Naive B cell (primary cell): ENCODE measurements around the gene TSSK2. TPM values are rescaled to one million over a fixed set of nuclear protein-coding genes. Genes with fewer than 3 reads are reported as not detected.

Source experiments
- ATAC-seq, 2 donors: fragments of 150-1000 bp; cut with Tn5 transposase; 2 replicates each; pipeline ENCODE4 v1.10.0; 2021; ENCODE audit warnings: low read depth in 2 of 2, mild to moderate bottlenecking in 2 of 2, moderate library complexity in 2 of 2
- DNase-seq: peaks from one replicate; pipeline ENCODE4 v3.0.0; 2022
- H3K27ac Mint-ChIP-seq, 6 donors: one replicate each; pipeline ENCODE4 v1.8.0; 2020 to 2022; ENCODE audit warnings: mild to moderate bottlenecking in 6 of 6, mixed read lengths in 6 of 6, moderate library complexity in 5 of 6, inconsistent platforms in 2 of 6
- H3K27me3 Mint-ChIP-seq, 3 donors: one replicate each; pipeline ENCODE4 v1.8.0; 2021 to 2022; ENCODE audit warnings: mixed read lengths in 3 of 3, mild to moderate bottlenecking in 1 of 3
- H3K36me3 Mint-ChIP-seq, 2 donors: one replicate each; pipeline ENCODE4 v1.8.0; 2020 to 2022; ENCODE audit warnings: mixed read lengths in 2 of 2, inconsistent platforms in 1 of 2, mild to moderate bottlenecking in 1 of 2
- H3K4me1 Mint-ChIP-seq, 3 donors: one replicate each; pipeline ENCODE4 v1.8.0; 2020 to 2022; ENCODE audit warnings: mixed read lengths in 3 of 3, inconsistent platforms in 1 of 3, mild to moderate bottlenecking in 1 of 3, moderate library complexity in 1 of 3
- H3K4me3 Mint-ChIP-seq, 8 donors: one replicate each; pipeline ENCODE4 v1.8.0; 2020 to 2022; ENCODE audit warnings: mild to moderate bottlenecking in 8 of 8, mixed read lengths in 8 of 8, moderate library complexity in 8 of 8, inconsistent platforms in 2 of 8
- H3K9me3 Mint-ChIP-seq, 7 donors: one replicate each; pipeline ENCODE4 v1.8.0; 2020 to 2022; ENCODE audit warnings: mixed read lengths in 7 of 7, mild to moderate bottlenecking in 5 of 7, inconsistent platforms in 2 of 7, moderate library complexity in 1 of 7
- polyA plus RNA-seq, 6 donors: library from polyadenylated mRNA; unstranded; fragments of 300-500 nt; fragmentation: Illumina TruSeq; gene quantifications; one replicate each; pipeline ENCODE4 v1.2.3, GENCODE V29; 2021; ENCODE audit warnings: low read depth in 6 of 6

TSSK2 gene
- polyA plus RNA-seq, 6 donors from 2014 or later: not detected

GRCh38 chr22:19143212-19143611 is 12.1 kb downstream of the TSSK2 start:
- Mint-ChIP-seq H3K36me3 (peaks cover 0 to 7% of the 10 kb centered on the region in 2 donors), H3K27ac (peak overlapping the region in 4 of 6 donors; percentile 32 to 99 (median 82)), H3K27me3 (peaks cover 14 to 22% (median 15%) of the 10 kb centered on the region in 3 donors), H3K9me3 (peaks cover 0 to 1% (median 0%) of the 10 kb centered on the region in 7 donors), H3K4me3 (peak overlapping the region; percentile 47 to 100 (median 98)), H3K4me1 (peaks cover 12 to 28% (median 22%) of the 10 kb centered on the region in 3 donors)
- no peak for DNase-seq
- no peak for ATAC-seq

- DNase-seq (peak; percentile 19), ATAC-seq (peak in 1 of 2 donors; percentile 17)
- Mint-ChIP-seq H3K27me3 (peaks cover 17 to 29% (median 19%) of the 10 kb centered on the region in 3 donors), H3K9me3 (peaks cover 0 to 1% (median 0%) of the 10 kb centered on the region in 7 donors), H3K36me3 (peaks cover 0 to 7% of the 10 kb centered on the region in 2 donors), H3K27ac (peak overlapping the region; percentile 97 to 100 (median 99)), H3K4me1 (peaks cover 12 to 28% (median 22%) of the 10 kb centered on the region in 3 donors), H3K4me3 (peak overlapping the region; percentile 94 to 100 (median 99))
Observed at GRCh38 chr22:19143967-19144400, 12.9 kb downstream of the TSSK2 start.

- ATAC-seq (no peak), DNase-seq (no peak)
- peaks cover 0 to 3% (median 0%) of the 10 kb centered on the region in 7 donors for H3K9me3 Mint-ChIP-seq
- H3K4me3 Mint-ChIP-seq: peak overlapping the region in 3 of 8 donors; percentile 44 to 63 (median 48)
- peaks cover 18 to 37% (median 28%) of the 10 kb centered on the region in 3 donors for H3K4me1 Mint-ChIP-seq
- H3K27me3 Mint-ChIP-seq: peaks cover 24 to 43% (median 27%) of the 10 kb centered on the region in 3 donors
- peaks cover 0 to 14% of the 10 kb centered on the region in 2 donors for H3K36me3 Mint-ChIP-seq
- H3K27ac Mint-ChIP-seq: no peak overlapping the region
Observed at GRCh38 chr22:19146215-19146968, 15.3 kb downstream of the TSSK2 start.

- Mint-ChIP-seq H3K4me1 (peaks cover 18 to 40% (median 28%) of the 10 kb centered on the region in 3 donors), H3K27me3 (peaks cover 32 to 52% (median 36%) of the 10 kb centered on the region in 3 donors), H3K36me3 (peaks cover 4 to 23% of the 10 kb centered on the region in 2 donors), H3K9me3 (peaks cover 0 to 9% (median 5%) of the 10 kb centered on the region in 7 donors), H3K4me3 (peak overlapping the region in 3 of 8 donors; percentile 1 to 50 (median 48)), H3K27ac (no peak overlapping the region)
- DNase-seq (no peak), ATAC-seq (no peak)
Observed at GRCh38 chr22:19147195-19147780, 16.2 kb downstream of the TSSK2 start.

GRCh38 chr22:19148417-19149046 is 17.4 kb downstream of the TSSK2 start:
- Mint-ChIP-seq H3K9me3 (peaks cover 0 to 9% (median 5%) of the 10 kb centered on the region in 7 donors), H3K4me3 (peak overlapping the region in 5 of 8 donors; percentile 8 to 66 (median 57)), H3K36me3 (peaks cover 4 to 23% of the 10 kb centered on the region in 2 donors), H3K4me1 (peaks cover 18 to 32% (median 20%) of the 10 kb centered on the region in 3 donors), H3K27ac (peak overlapping the region in 1 of 6 donors; percentile 20), H3K27me3 (peaks cover 38 to 61% (median 44%) of the 10 kb centered on the region in 3 donors)
- no peak for ATAC-seq
- no peak for DNase-seq

GRCh38 chr22:19149047-19149883 is 18.2 kb downstream of the TSSK2 start:
- Mint-ChIP-seq H3K4me3 (peak overlapping the region in 7 of 8 donors; percentile 8 to 86 (median 59)), H3K4me1 (peaks cover 12 to 24% (median 13%) of the 10 kb centered on the region in 3 donors), H3K27ac (peak overlapping the region in 1 of 6 donors; percentile 20), H3K27me3 (peaks cover 43 to 66% (median 51%) of the 10 kb centered on the region in 3 donors), H3K36me3 (peaks cover 4 to 21% of the 10 kb centered on the region in 2 donors), H3K9me3 (peaks cover 0 to 11% (median 5%) of the 10 kb centered on the region in 7 donors)
- ATAC-seq: peak; percentile 25 to 27
- peak; percentile 46 for DNase-seq

- Mint-ChIP-seq H3K4me1 (peaks cover 6 to 18% (median 7%) of the 10 kb centered on the region in 3 donors), H3K9me3 (peaks cover 0 to 11% (median 5%) of the 10 kb centered on the region in 7 donors), H3K27ac (peak within 1 kb of the TSS in 4 of 6 donors; percentile 70 to 93 (median 88)), H3K27me3 (peaks cover 40 to 71% (median 56%) of the 10 kb centered on the region in 3 donors), H3K4me3 (peak within 1 kb of the TSS; percentile 57 to 86 (median 78)), H3K36me3 (peaks cover 4 to 16% of the 10 kb centered on the region in 2 donors)
- ATAC-seq (peak in 1 of 2 donors; percentile 8), DNase-seq (no peak)
Observed at GRCh38 chr22:19149991-19150390, 18.9 kb downstream of the TSSK2 start, which contains the start of gene GSC2. Gene GSC2 (minus strand): TSS chr22:19150292. CDS start chr22:19150283, 9 bp downstream.

- no peak for DNase-seq
- peak overlapping the region in 4 of 6 donors; percentile 70 to 93 (median 88) for H3K27ac Mint-ChIP-seq
- peaks cover 6 to 18% (median 7%) of the 10 kb centered on the region in 3 donors for H3K4me1 Mint-ChIP-seq
- H3K4me3 Mint-ChIP-seq: peak overlapping the region; percentile 42 to 81 (median 72)
- ATAC-seq: no peak
- peaks cover 4 to 16% of the 10 kb centered on the region in 2 donors for H3K36me3 Mint-ChIP-seq
- peaks cover 40 to 73% (median 57%) of the 10 kb centered on the region in 3 donors for H3K27me3 Mint-ChIP-seq
- H3K9me3 Mint-ChIP-seq: peaks cover 0 to 11% (median 5%) of the 10 kb centered on the region in 7 donors
Observed at GRCh38 chr22:19150482-19151328, 19.6 kb downstream of the TSSK2 start.

- peak overlapping the region in 7 of 8 donors; percentile 42 to 81 (median 77) for H3K4me3 Mint-ChIP-seq
- ATAC-seq: no peak
- peaks cover 6 to 18% (median 7%) of the 10 kb centered on the region in 3 donors for H3K4me1 Mint-ChIP-seq
- peaks cover 45 to 73% (median 60%) of the 10 kb centered on the region in 3 donors for H3K27me3 Mint-ChIP-seq
- H3K27ac Mint-ChIP-seq: peak overlapping the region in 4 of 6 donors; percentile 27 to 93 (median 83)
- no peak for DNase-seq
- peaks cover 0 to 11% (median 5%) of the 10 kb centered on the region in 7 donors for H3K9me3 Mint-ChIP-seq
- peaks cover 4 to 16% of the 10 kb centered on the region in 2 donors for H3K36me3 Mint-ChIP-seq
Observed at GRCh38 chr22:19151329-19152191, 20.5 kb downstream of the TSSK2 start.

- H3K27ac Mint-ChIP-seq: peak overlapping the region in 1 of 6 donors; percentile 16
- H3K27me3 Mint-ChIP-seq: peaks cover 34 to 61% (median 50%) of the 10 kb centered on the region in 3 donors
- H3K4me3 Mint-ChIP-seq: peak overlapping the region in 1 of 8 donors; percentile 17
Observed at GRCh38 chr22:19152942-19153883, 22.1 kb downstream of the TSSK2 start.

More at GRCh38 chr22:19152942-19153883, 22.1 kb downstream of the TSSK2 start:
- H3K9me3 Mint-ChIP-seq: peaks cover 0 to 11% (median 5%) of the 10 kb centered on the region in 7 donors
- H3K4me1 Mint-ChIP-seq: peaks cover 6 to 15% (median 7%) of the 10 kb centered on the region in 3 donors
- no peak for ATAC-seq
- H3K36me3 Mint-ChIP-seq: peaks cover 4 to 16% of the 10 kb centered on the region in 2 donors
- no peak for DNase-seq
